Activated CD4-positive, alpha-beta memory T cell treated with anti-CD3 and anti-CD28 coated beads, Interleukin-2, amount 10 ng/mL, durations not matched to agents 7 days and 5 days (primary cell): ENCODE measurements around the gene MFGE8. TPM values are rescaled to one million over a fixed set of nuclear protein-coding genes. Genes with fewer than 3 reads are reported as not detected.
A peak's percentile ranks its signal among the peaks of the same experiment; 100 is the strongest.
"Not testable (repeated sequence)": the region's sequence is repeated elsewhere in the genome, so short reads cannot be mapped to it uniquely, and the experiment has no call there.

Source experiments
- CTCF ChIA-PET: fragments of 350-600 bp; sonication (Branson Sonifier 250); formaldehyde crosslinking; loops from one replicate; lab custom pipeline; 2021; ENCODE audit warnings: antibody characterized with exemption, inconsistent platforms; lab: Charles Lee
- POLR2A ChIA-PET: fragments of 350-600 bp; sonication (Branson Sonifier 250); formaldehyde crosslinking; loops from one replicate; lab custom pipeline; 2021; ENCODE audit warnings: antibody characterized with exemption; lab: Charles Lee
- DNase-seq: peaks from one replicate; pipeline ENCODE4 v3.0.0-alpha.2; 2020
- H3K27ac Mint-ChIP-seq: one replicate; pipeline ENCODE4 v1.8.0; 2021; ENCODE audit warnings: mild to moderate bottlenecking, mixed read lengths
- H3K27me3 Mint-ChIP-seq: one replicate; pipeline ENCODE4 v1.8.0; 2021; ENCODE audit warnings: mixed read lengths
- H3K36me3 Mint-ChIP-seq: one replicate; pipeline ENCODE4 v1.8.0; 2021; ENCODE audit warnings: low read depth, mixed read lengths
- H3K4me1 Mint-ChIP-seq: one replicate; pipeline ENCODE4 v1.8.0; 2021; ENCODE audit warnings: mixed read lengths
- H3K4me3 Mint-ChIP-seq: one replicate; pipeline ENCODE4 v1.8.0; 2021; ENCODE audit warnings: mild to moderate bottlenecking, mixed read lengths
- H3K9me3 Mint-ChIP-seq: one replicate; pipeline ENCODE4 v1.8.0; 2021; ENCODE audit warnings: mixed read lengths
- total RNA-seq, 2 experiments: library from RNA; stranded (reverse); gene quantifications; one replicate each; pipeline ENCODE4 v1.2.3, GENCODE V29; 2021

Gene MFGE8
- 10 to 100 TPM; 46.5 to 51.1 TPM for total RNA-seq

DNA sequence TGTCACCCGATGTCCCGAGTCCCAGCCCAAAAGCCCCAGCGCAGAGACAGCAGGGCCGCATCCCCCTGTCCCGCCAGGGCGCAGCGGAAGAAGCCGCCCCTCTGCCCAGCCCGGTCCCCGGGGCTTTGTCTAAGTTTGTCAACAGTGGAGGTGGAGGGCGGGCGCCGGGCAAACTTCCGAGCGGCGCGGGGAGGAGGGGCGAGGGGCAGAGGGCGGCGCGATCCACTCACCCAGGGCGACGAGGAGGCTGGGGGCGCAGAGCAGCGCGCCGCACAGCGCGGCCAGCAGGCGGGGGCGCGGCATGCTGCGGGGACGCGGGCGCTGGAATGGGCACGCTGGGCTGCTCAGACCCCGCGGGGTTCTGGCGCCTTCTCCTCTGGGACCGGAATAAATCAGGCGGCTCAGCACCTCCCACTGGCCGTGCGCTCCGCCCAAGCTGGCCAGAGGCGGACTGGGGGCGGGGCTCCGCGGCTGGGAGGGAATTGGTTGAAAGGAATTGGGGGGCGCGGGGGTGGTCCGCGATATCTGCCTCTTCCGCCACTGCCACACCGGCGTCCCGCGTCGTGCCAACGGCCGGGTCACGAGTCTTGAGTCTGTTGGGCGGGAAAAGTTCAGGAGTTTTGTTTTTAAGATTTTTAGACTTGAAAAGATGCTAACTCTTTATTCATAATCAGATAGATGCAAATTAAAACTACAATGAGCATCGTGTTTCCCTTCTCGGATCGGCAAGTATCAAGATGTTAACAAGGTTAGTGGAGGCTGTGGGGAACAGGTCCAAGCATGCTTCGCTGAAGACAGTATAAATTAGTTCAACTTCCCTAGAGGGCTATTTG lies at the start of gene MFGE8:
Gene MFGE8 (minus strand): TSS at position 363 of the 833 bp plus-strand sequence. CDS start 60 bp downstream, at position 303.
- H3K9me3 Mint-ChIP-seq: no peaks in the 10 kb centered on the region
- H3K4me3 Mint-ChIP-seq: peak within 1 kb of the TSS; percentile 86
- DNase-seq: peak; percentile 75
- H3K36me3 Mint-ChIP-seq: peaks cover 5% of the 10 kb centered on the region
- H3K4me1 Mint-ChIP-seq: peaks cover 22% of the 10 kb centered on the region
- POLR2A ChIA-PET: interaction anchor here (0.6 to 1.4 kb wide), 4 partner anchors 9 to 331 kb away, joined by 3 to 5 read pairs (median 3); partner anchors contain the start of gene HAPLN3
- peak within 1 kb of the TSS; percentile 61 for H3K27ac Mint-ChIP-seq
- no peaks in the 10 kb centered on the region for H3K27me3 Mint-ChIP-seq
- CTCF ChIA-PET: interaction anchor here (1.0 to 3.7 kb wide), 3 partner anchors 8 to 104 kb away, joined by 3 to 31 read pairs (median 4); no protein-coding TSS in a partner anchor

DNA sequence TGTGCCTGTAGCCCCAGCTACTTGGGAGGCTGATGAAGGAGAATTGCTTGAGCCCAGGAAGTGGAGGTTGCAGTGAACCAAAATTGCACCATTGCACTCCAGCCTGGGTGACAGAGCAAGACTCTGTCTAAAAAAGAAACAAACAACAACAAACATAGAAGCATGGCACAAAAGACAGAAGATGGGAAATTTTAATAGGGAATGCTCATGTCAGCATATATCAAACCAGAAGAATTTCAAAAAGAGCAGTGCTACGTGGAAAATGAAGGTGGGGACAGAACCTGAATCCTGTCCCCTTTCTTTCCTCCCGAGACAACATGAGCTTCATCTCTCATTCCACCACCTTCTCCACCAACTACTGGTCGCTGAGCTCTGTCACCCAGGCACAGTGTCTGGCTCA lies 46.3 kb upstream of the MFGE8 start:
- peaks cover 3% of the 10 kb centered on the region for H3K36me3 Mint-ChIP-seq
- POLR2A ChIA-PET: no interaction called here
- no peak overlapping the region for H3K4me3 Mint-ChIP-seq
- H3K27ac Mint-ChIP-seq: no peak overlapping the region
- H3K9me3 Mint-ChIP-seq: peaks cover 2% of the 10 kb centered on the region
- no peaks in the 10 kb centered on the region for H3K4me1 Mint-ChIP-seq
- H3K27me3 Mint-ChIP-seq: peaks cover 12% of the 10 kb centered on the region
- CTCF ChIA-PET: no interaction called here
- DNase-seq: no peak

DNA sequence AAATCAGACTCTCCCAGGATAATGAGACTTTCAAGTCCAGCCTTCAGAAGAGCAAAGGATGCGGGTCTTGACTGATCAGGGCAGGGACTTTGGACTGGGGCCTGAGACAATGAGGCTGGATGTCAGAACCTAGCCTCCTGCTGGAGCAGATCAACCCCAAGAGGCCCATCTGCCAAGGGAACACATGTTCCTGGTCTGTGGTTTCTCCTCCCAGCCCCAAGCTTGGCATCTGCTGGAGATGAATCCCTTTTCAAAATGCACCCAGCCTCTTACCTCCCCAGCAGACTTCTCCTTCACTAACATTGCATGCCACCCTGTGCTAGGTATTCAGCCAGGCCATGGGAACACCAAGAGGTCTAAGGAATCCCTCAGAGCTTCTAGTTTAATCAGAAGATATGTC lies 43.7 kb upstream of the MFGE8 start:
- no peak overlapping the region for H3K27ac Mint-ChIP-seq
- ChIA-PET POLR2A (no interaction called here), CTCF (no interaction called here)
- H3K36me3 Mint-ChIP-seq: no peaks in the 10 kb centered on the region
- H3K4me1 Mint-ChIP-seq: no peaks in the 10 kb centered on the region
- DNase-seq: no peak
- peaks cover 4% of the 10 kb centered on the region for H3K27me3 Mint-ChIP-seq
- no peaks in the 10 kb centered on the region for H3K9me3 Mint-ChIP-seq
- no peak overlapping the region for H3K4me3 Mint-ChIP-seq

- ChIA-PET POLR2A (no interaction called here), CTCF (no interaction called here)
- H3K27ac Mint-ChIP-seq: no peak overlapping the region
- no peaks in the 10 kb centered on the region for H3K4me1 Mint-ChIP-seq
- H3K27me3 Mint-ChIP-seq: peaks cover 4% of the 10 kb centered on the region
- no peak for DNase-seq
- H3K4me3 Mint-ChIP-seq: no peak overlapping the region
- no peaks in the 10 kb centered on the region for H3K36me3 Mint-ChIP-seq
- no peaks in the 10 kb centered on the region for H3K9me3 Mint-ChIP-seq
These were observed 43.1 kb upstream of the MFGE8 start for GRCh38 chr15:88956263-88956662.

DNA sequence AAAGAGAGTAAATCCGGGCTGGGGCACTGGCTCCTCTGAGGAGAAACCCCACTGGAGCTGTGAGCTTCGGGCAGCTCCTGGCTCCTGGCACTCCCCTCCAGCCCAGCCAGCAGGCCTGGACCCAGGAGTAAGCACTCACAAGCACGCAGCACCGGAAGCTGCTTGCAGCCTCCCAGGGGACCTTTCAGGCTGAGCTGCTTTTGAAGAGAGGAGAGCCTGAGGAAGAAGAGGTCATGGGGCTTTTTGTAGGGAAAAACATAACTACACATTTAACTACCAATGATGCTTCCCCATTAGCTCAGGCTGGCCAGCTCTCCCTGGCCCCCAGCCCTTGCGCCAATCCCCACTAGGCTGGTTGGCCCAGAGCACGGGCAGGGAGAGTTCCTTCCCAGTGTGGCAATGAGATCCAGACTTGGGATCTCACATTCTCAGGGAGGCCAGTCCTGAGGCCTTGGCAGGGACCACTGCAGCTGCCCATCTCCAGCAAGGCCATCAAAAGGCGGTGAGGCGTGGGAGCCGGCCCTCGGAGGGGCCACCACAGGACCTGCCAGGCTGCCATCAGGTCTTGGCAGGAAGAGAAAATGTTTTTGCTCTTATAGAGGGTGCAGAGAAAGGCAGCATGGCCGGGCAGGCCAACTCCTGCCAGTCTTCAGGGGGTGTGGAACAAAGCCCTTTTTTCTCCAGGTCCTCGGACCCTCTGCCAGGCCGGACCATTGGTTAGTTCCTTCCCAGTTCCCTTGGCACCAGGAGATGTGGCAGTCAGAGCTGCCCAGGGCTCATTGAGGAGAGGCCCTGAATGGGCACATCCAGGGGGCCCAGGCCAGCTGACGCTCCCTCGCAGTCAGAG lies 41.5 kb upstream of the MFGE8 start:
- Mint-ChIP-seq H3K27me3 (peaks cover 2% of the 10 kb centered on the region), H3K4me1 (peaks cover 3% of the 10 kb centered on the region), H3K4me3 (no peak overlapping the region), H3K9me3 (no peaks in the 10 kb centered on the region), H3K27ac (no peak overlapping the region), H3K36me3 (no peaks in the 10 kb centered on the region)
- no peak for DNase-seq
- ChIA-PET POLR2A (no interaction called here), CTCF (interaction anchor here (1.9 kb wide), 1 partner anchor 50 kb away, joined by 6 read pairs; no protein-coding TSS in a partner anchor)

DNA sequence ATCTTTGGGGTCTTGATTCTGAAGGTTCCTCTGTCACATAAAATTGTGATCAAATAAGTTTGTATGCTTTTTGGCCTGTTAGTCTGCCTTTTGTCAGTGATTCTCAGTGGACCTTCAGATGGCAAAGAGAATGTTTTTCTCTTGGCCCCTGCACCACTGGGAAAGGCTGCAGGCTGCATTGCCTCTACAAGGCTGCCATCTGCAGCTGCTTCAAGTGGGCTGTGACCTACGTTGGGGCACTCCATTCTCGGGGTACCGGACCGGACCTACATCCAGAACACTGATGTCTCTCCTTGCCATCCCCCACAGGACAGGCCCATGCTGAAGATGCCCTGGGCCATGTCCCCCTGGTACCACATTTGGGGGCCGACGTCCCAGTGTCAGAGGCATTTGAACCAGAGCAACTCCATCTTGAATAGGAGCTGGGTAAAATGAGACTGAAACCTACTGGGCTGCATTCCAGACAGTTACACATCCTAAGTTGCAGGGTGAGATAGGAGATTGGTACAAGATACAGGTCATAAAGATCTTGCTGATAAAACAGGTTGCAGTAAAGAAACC lies 37.5 kb upstream of the MFGE8 start:
- H3K4me1 Mint-ChIP-seq: peaks cover 4% of the 10 kb centered on the region
- no peak overlapping the region for H3K27ac Mint-ChIP-seq
- ChIA-PET POLR2A (no interaction called here), CTCF (no interaction called here)
- no peak for DNase-seq
- H3K36me3 Mint-ChIP-seq: no peaks in the 10 kb centered on the region
- H3K9me3 Mint-ChIP-seq: no peaks in the 10 kb centered on the region
- H3K27me3 Mint-ChIP-seq: no peaks in the 10 kb centered on the region
- H3K4me3 Mint-ChIP-seq: no peak overlapping the region

DNA sequence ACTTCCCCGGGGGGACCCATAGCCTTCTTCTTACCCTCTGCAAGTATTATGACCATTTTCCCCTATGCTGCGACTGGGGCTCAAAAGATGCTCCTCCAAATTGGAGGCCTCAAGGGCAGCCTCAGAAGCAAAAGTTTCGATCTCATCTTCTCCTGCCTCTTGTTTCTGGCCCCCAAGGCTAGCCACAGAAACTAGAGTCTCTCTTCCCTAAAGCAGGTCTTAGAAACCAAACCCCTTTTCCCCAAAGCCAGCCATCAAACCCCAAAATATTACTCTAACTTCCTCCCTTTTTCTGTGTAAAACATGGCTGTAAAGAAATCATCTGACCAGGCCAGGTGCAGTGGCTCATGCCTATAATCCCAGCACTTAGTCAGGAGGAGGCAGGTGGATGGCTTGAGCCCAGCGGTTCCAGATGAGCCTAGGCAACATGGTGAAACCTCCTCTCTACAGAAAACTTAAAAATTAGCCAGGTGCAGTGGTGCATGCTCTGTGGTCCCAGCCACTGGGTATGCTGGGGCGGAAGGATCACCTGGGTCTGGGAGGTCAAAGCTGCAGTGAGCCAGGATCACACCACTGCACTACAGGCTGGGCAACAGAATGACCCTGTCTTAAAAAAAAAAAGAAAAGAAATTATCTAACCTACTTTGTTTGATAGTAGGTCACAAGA lies 36.7 kb upstream of the MFGE8 start:
- no peaks in the 10 kb centered on the region for H3K27me3 Mint-ChIP-seq

DNA sequence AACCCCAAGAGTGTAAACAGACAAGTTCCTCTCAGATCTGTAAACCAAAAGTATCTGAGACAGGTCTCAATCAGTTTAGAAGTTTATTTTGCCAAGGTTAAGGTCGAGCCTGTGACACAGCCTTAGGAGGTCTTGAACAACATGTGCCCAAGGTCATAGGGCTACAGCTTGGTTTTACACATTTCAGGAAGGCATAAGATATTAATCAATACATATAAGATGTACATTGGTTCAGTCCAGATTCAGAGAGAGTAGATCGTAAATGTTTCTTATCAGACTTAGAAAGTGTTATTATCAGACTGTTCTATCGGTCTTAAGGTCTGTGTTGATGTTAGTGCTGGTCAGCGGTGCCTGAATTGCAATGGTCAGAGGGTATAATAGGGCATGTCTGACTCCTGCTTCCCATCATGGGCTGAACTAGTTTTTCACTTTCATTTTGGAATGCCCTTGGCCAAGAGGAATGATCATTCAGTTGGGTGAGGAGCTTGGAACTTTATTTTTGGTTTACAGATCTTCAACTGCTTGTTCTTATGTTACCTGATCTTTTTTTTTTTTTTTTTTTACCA lies 27.0 kb upstream of the MFGE8 start:
- peaks cover 10% of the 10 kb centered on the region for H3K27me3 Mint-ChIP-seq
- CTCF ChIA-PET: interaction anchor here (1.4 kb wide), 1 partner anchor 35 kb away, joined by 3 read pairs; no protein-coding TSS in a partner anchor

More for the DNA sequence above, 36.7 kb upstream of the MFGE8 start:
- Mint-ChIP-seq H3K4me3 (no peak overlapping the region), H3K27ac (no peak overlapping the region), H3K9me3 (no peaks in the 10 kb centered on the region), H3K4me1 (peaks cover 4% of the 10 kb centered on the region), H3K36me3 (no peaks in the 10 kb centered on the region)
- no peak for DNase-seq
- CTCF ChIA-PET: no interaction called here
- POLR2A ChIA-PET: no interaction called here

DNA sequence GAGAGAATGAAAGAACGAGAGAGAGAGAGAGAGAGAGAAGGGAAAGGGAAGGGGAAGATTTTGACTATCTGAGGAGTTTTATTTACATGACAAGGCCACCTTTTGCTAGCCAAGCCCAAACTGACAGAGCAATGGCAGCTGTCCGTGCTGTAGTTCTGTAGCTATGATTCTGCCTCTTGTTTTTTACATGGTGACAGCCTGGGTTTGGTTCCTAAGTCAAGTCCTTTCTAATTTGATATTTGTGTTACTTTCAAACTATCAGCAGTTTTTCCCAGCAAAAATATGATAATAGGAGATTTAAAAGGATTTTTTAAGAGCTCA lies 26.3 kb upstream of the MFGE8 start:
- Mint-ChIP-seq H3K27me3 (peaks cover 15% of the 10 kb centered on the region), H3K4me1 (peaks cover 2% of the 10 kb centered on the region), H3K27ac (no peak overlapping the region), H3K4me3 (no peak overlapping the region), H3K36me3 (no peaks in the 10 kb centered on the region), H3K9me3 (no peaks in the 10 kb centered on the region)
- CTCF ChIA-PET: interaction anchor here (1.4 kb wide), 1 partner anchor 35 kb away, joined by 3 read pairs; no protein-coding TSS in a partner anchor
- POLR2A ChIA-PET: no interaction called here
- no peak for DNase-seq

More for the DNA sequence above, 27.0 kb upstream of the MFGE8 start:
- H3K4me3 Mint-ChIP-seq: no peak overlapping the region
- POLR2A ChIA-PET: no interaction called here
- H3K27ac Mint-ChIP-seq: no peak overlapping the region
- no peaks in the 10 kb centered on the region for H3K36me3 Mint-ChIP-seq
- H3K9me3 Mint-ChIP-seq: no peaks in the 10 kb centered on the region
- H3K4me1 Mint-ChIP-seq: peaks cover 2% of the 10 kb centered on the region
- no peak for DNase-seq

DNA sequence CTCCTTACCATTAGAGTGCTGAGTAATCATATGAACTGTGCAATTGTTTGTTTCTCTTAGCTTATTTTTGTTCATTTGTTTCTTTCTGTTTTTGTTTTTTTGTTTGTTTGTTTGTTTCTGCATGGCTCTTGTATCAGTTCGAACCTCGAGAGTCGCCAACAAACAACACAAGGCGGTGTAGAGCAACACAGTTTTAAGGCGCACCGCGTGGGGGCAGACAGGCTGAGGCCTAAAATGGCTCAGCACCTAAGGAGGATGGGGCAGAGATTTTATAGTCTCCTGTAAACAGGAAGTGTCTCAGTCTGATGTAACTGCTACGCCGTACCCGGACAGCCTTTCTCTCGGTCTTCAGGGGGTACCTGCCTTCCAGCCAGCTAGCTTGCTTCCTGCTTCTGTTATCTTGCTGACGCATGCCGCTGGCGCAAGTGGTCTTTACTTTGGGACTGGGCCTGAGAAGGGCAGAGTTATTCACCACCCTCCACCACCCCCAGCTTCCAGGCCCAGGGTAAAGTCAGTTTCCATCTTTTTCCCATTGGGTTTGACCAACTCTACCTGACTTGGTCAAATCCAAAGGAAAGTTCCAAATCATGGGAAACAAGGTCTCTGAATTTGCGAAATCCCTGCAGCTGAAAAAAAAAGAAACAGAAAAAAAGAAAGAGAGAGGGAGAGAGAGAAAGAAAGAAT lies 25.8 kb upstream of the MFGE8 start:
- H3K9me3 Mint-ChIP-seq: no peaks in the 10 kb centered on the region
- H3K27ac Mint-ChIP-seq: no peak overlapping the region
- peaks cover 2% of the 10 kb centered on the region for H3K4me1 Mint-ChIP-seq
- no peak for DNase-seq
- no peak overlapping the region for H3K4me3 Mint-ChIP-seq
- no peaks in the 10 kb centered on the region for H3K36me3 Mint-ChIP-seq
- ChIA-PET POLR2A (no interaction called here), CTCF (interaction anchor here (1.4 kb wide), 1 partner anchor 34 kb away, joined by 3 read pairs; no protein-coding TSS in a partner anchor)
- peaks cover 15% of the 10 kb centered on the region for H3K27me3 Mint-ChIP-seq

DNA sequence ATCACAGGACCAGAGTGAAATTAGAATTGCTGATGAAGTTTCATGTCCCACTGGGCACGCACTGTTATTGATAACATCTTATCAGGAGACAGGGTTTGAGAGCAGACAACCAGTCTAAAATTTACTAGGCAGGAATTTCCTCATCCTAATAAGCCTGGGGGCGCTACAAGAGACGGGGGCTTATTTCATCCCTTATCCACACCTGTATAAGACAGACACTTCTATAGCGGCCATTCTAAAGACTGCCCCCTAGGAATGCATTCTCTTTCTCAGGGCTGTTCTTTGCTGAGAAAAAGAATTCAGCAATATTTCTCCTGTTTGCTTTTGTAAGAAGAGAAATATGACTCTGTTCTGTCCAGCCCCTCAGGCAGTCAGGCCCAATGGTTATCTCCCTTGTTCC lies 21.3 kb upstream of the MFGE8 start:
- H3K4me1 Mint-ChIP-seq, CTCF ChIA-PET, H3K9me3 Mint-ChIP-seq, H3K36me3 Mint-ChIP-seq, POLR2A ChIA-PET, DNase-seq, H3K27ac Mint-ChIP-seq, H3K4me3 Mint-ChIP-seq: not testable (repeated sequence)
- H3K27me3 Mint-ChIP-seq: peaks cover 24% of the 10 kb centered on the region

DNA sequence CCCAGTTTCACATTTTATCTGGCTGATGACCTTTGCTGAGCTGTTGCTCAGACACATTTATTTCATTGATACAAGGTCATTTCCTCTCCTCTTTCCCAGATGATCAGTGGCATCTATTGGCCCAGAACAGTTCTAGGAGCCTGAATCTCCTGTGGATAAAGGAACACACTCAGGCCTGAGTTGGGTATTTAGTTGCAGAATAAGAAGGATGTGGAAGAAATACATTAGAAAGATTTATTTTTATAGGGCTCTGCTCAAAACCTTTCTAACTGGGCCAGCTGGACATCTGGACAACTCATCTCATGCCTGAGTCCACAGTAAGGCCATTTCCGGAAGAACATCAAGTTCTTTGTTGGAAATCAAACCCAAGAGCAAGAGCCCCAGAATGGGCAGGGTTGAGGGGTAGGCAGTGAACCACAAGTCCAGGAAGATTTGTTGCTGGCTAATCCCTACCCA lies 19.7 kb upstream of the MFGE8 start:
- CTCF ChIA-PET: no interaction called here
- peaks cover 5% of the 10 kb centered on the region for H3K9me3 Mint-ChIP-seq
- no peaks in the 10 kb centered on the region for H3K36me3 Mint-ChIP-seq
- no peak overlapping the region for H3K27ac Mint-ChIP-seq
- POLR2A ChIA-PET: no interaction called here
- peaks cover 30% of the 10 kb centered on the region for H3K27me3 Mint-ChIP-seq
- no peak overlapping the region for H3K4me3 Mint-ChIP-seq
- no peaks in the 10 kb centered on the region for H3K4me1 Mint-ChIP-seq
- no peak for DNase-seq
